Stimulated activated CD4-positive, alpha-beta T cell treated with anti-CD3 and anti-CD28 coated beads, Interleukin-15, amount 100 ng/mL, for 1 hour (primary cell): Measurements from ENCODE around the gene LCE4A.
"Not testable (repeated sequence)": the region's sequence is repeated elsewhere in the genome, so short reads cannot be mapped to it uniquely, and the experiment has no call there.

Experiments used
- DNase-seq, 2 donors: peaks; one replicate each; pipeline ENCODE4 v3.0.0-alpha.2; 2020; ENCODE audit warnings: low read depth in 1 of 2, low spot score in 1 of 2

LCE4A gene

GRCh38 chr1:152707860-152708259 lies at the start of gene LCE4A:
Gene LCE4A (plus strand): TSS chr1:152708160. CDS start chr1:152709076, 916 bp downstream.
- DNase-seq: no peak

- no peak for DNase-seq
These were observed 49.3 kb upstream of the LCE4A start for GRCh38 chr1:152658649-152659048.

- no peak for DNase-seq
These were observed 44.9 kb upstream of the LCE4A start, which contains the start of gene LCE2D for GRCh38 chr1:152663098-152663497. Gene LCE2D (plus strand): TSS chr1:152663380. CDS start chr1:152664106, 726 bp downstream.

- not testable (repeated sequence) for DNase-seq
These were observed 41.8 kb upstream of the LCE4A start for GRCh38 chr1:152666171-152666570.

- no peak for DNase-seq
These were observed 40.3 kb upstream of the LCE4A start for GRCh38 chr1:152667648-152668047.

GRCh38 chr1:152673016-152673415 lies 34.9 kb upstream of the LCE4A start:
- DNase-seq: no peak

GRCh38 chr1:152674983-152675382 lies 33.0 kb upstream of the LCE4A start, which contains the start of gene LCE2C:
Gene LCE2C (plus strand): TSS chr1:152675279. CDS start chr1:152676016, 737 bp downstream.
- not testable (repeated sequence) for DNase-seq

GRCh38 chr1:152679459-152679858 lies 28.5 kb upstream of the LCE4A start:
- no peak for DNase-seq

- DNase-seq: no peak
These were observed 26.3 kb upstream of the LCE4A start for GRCh38 chr1:152681616-152682015.

- DNase-seq: no peak
These were observed 24.1 kb upstream of the LCE4A start for GRCh38 chr1:152683846-152684245.

- not testable (repeated sequence) for DNase-seq
These were observed 22.1 kb upstream of the LCE4A start, which contains the start of gene LCE2B for GRCh38 chr1:152685823-152686222. Gene LCE2B (plus strand): TSS chr1:152686123. CDS start chr1:152686844, 721 bp downstream.

GRCh38 chr1:152697701-152698600 lies 10.0 kb upstream of the LCE4A start, which contains the start of gene LCE2A:
Gene LCE2A (plus strand): TSS chr1:152698345. CDS start chr1:152698902, 557 bp downstream.
- DNase-seq: no peak

GRCh38 chr1:152699746-152700145 lies 8.2 kb upstream of the LCE4A start:
- no peak for DNase-seq

- no peak for DNase-seq
These were observed 10.3 kb downstream of the LCE4A start for GRCh38 chr1:152718238-152718637.

GRCh38 chr1:152725261-152725660 lies 17.3 kb downstream of the LCE4A start:
- DNase-seq: no peak

- no peak for DNase-seq
These were observed 21.0 kb downstream of the LCE4A start for GRCh38 chr1:152728986-152729385.

- no peak for DNase-seq
These were observed 27.7 kb downstream of the LCE4A start for GRCh38 chr1:152735648-152736047.

- DNase-seq: no peak
These were observed 30.0 kb downstream of the LCE4A start for GRCh38 chr1:152737997-152738396.

GRCh38 chr1:152739841-152740240 lies 31.9 kb downstream of the LCE4A start:
- no peak for DNase-seq

GRCh38 chr1:152741656-152742055 lies 33.7 kb downstream of the LCE4A start:
- no peak for DNase-seq

- DNase-seq: no peak
These were observed 35.6 kb downstream of the LCE4A start for GRCh38 chr1:152743371-152744145.

- no peak for DNase-seq
These were observed 37.3 kb downstream of the LCE4A start for GRCh38 chr1:152745289-152745704.
